Stimulated activated CD8-positive, alpha-beta memory T cell treated with anti-CD3 and anti-CD28 coated beads, Interleukin-12 subunit alpha, Interleukin-12 subunit beta, amount 100 ng/mL, for 24 hours (primary cell): ENCODE data around the gene XG.
"Not testable (repeated sequence)": the region's sequence is repeated elsewhere in the genome, so short reads cannot be mapped to it uniquely, and the experiment has no call there.

ENCODE experiments used
- DNase-seq: peaks from one replicate; pipeline ENCODE4 v3.0.0-alpha.2; 2020; ENCODE audit errors: extremely low read depth

The XG gene

GRCh38 chrX:2733286-2733685, 18.6 kb upstream of the XG start:
- DNase-seq: no peak

GRCh38 chrX:2735270-2735669, 16.6 kb upstream of the XG start:
- DNase-seq: no peak

GRCh38 chrX:2740672-2741071, 11.2 kb upstream of the XG start:
- no peak for DNase-seq

GRCh38 chrX:2741386-2741785, 10.5 kb upstream of the XG start:
- no peak for DNase-seq

GRCh38 chrX:2746250-2746649, 5.6 kb upstream of the XG start:
- DNase-seq: not testable (repeated sequence)

- DNase-seq: no peak
These were observed 3.5 kb upstream of the XG start for GRCh38 chrX:2748171-2748814.

- no peak for DNase-seq
These were observed 3.0 kb upstream of the XG start for GRCh38 chrX:2748815-2749188.

GRCh38 chrX:2751291-2751690, 549 bp upstream of the XG start:
- DNase-seq: no peak

GRCh38 chrX:2752441-2752840, 601 bp downstream of the XG start:
- DNase-seq: not testable (repeated sequence)

- DNase-seq: not testable (repeated sequence)
These were observed 3.4 kb downstream of the XG start for GRCh38 chrX:2755163-2755715.

- no peak for DNase-seq
These were observed 4.7 kb downstream of the XG start for GRCh38 chrX:2756548-2756947.

- no peak for DNase-seq
These were observed 9.4 kb downstream of the XG start for GRCh38 chrX:2761246-2761645.

GRCh38 chrX:2762671-2763070, 10.8 kb downstream of the XG start:
- DNase-seq: not testable (repeated sequence)

GRCh38 chrX:2764766-2765548, 13.1 kb downstream of the XG start:
- not testable (repeated sequence) for DNase-seq

GRCh38 chrX:2765549-2765830, 13.7 kb downstream of the XG start:
- DNase-seq: no peak

- DNase-seq: no peak
These were observed 15.1 kb downstream of the XG start for GRCh38 chrX:2766906-2767305.

- DNase-seq: no peak
These were observed 16.0 kb downstream of the XG start for GRCh38 chrX:2767631-2768455.

GRCh38 chrX:2769615-2770014, 17.8 kb downstream of the XG start:
- DNase-seq: no peak

- not testable (repeated sequence) for DNase-seq
These were observed 21.6 kb downstream of the XG start for GRCh38 chrX:2773166-2774055.

GRCh38 chrX:2774057-2774456, 22.2 kb downstream of the XG start:
- no peak for DNase-seq

GRCh38 chrX:2774776-2775175, 22.9 kb downstream of the XG start:
- DNase-seq: no peak
